PC-3 (cell line): ENCODE measurements around the gene EYS. TPM values are rescaled to one million over a fixed set of nuclear protein-coding genes. Genes with fewer than 3 reads are reported as not detected.

Experiments
- ATAC-seq: fragments of 200-7000 bp; cut with Tn5 transposase; 2 replicates; pipeline ENCODE4 v1.9.1; 2020; ENCODE audit warnings: mild to moderate bottlenecking, moderate library complexity
- BruUV-seq: library from RNA; stranded (reverse); fragments of 400-500 nt; replicated peaks from 2 replicates; lab custom pipeline; 2021; lab: Mats Ljungman, UMichigan
- CTCF ChIA-PET: fragments of 300-600 bp; sonication (Branson Sonifier 250); formaldehyde crosslinking; loops from one replicate; lab custom pipeline; 2022; ENCODE audit warnings: antibody characterized with exemption; lab: Charles Lee
- POLR2A ChIA-PET: fragments of 300-600 bp; sonication (Branson Sonifier 250); formaldehyde crosslinking; loops from one replicate; lab custom pipeline; 2022; ENCODE audit warnings: antibody characterized with exemption; ENCODE audit not compliant: unreplicated experiment; lab: Charles Lee
- DNase-seq: peaks from one replicate; pipeline ENCODE4 v3.0.0-alpha.2; 2015
- H2AFZ ChIP-seq: fragments of 300-600 bp; sonication (generic); 2 replicates; pipeline ENCODE4 v1.6.0; 2016; ENCODE audit warnings: antibody characterized with exemption, low read length
- H3F3A ChIP-seq: fragments of 300-600 bp; sonication (generic); one replicate; pipeline ENCODE4 v1.6.0; 2017; ENCODE audit warnings: antibody characterized with exemption, low read length, control low read depth, mild to moderate bottlenecking; ENCODE audit not compliant: unreplicated experiment
- H3K27ac ChIP-seq: fragments of 300-600 bp; sonication (generic); 2 replicates; pipeline ENCODE4 v1.5.1; 2016; ENCODE audit warnings: mild to moderate bottlenecking, low read length
- H3K27me3 ChIP-seq: fragments of 300-600 bp; sonication (generic); 2 replicates; pipeline ENCODE4 v1.6.1; 2016; ENCODE audit warnings: low read length, mixed read lengths
- H3K36me3 ChIP-seq: fragments of 300-600 bp; sonication (generic); 2 replicates; pipeline ENCODE4 v1.6.1; 2016; ENCODE audit warnings: low read depth, mixed run types, low read length, mixed read lengths
- H3K4me1 ChIP-seq: fragments of 300-600 bp; sonication (generic); 2 replicates; pipeline ENCODE4 v1.5.1; 2016; ENCODE audit warnings: low read length; ENCODE audit not compliant: insufficient read depth
- H3K4me2 ChIP-seq: fragments of 300-600 bp; sonication (generic); 2 replicates; pipeline ENCODE4 v1.6.0; 2016; ENCODE audit warnings: low read length
- H3K4me3 ChIP-seq: fragments of 300-600 bp; sonication (generic); 2 replicates; pipeline ENCODE4 v1.5.1; 2016; ENCODE audit warnings: mild to moderate bottlenecking, low read length, mixed read lengths
- H3K79me2 ChIP-seq: fragments of 300-600 bp; sonication (generic); 2 replicates; pipeline ENCODE4 v1.6.1; 2017; ENCODE audit warnings: low read length, mixed read lengths
- H3K9ac ChIP-seq: fragments of 300-600 bp; sonication (generic); 2 replicates; pipeline ENCODE4 v1.6.0; 2016; ENCODE audit warnings: mild to moderate bottlenecking, low read length
- H3K9me2 ChIP-seq: fragments of 300-600 bp; sonication (generic); replicated peaks from 2 replicates; pipeline ENCODE4 v1.6.1; 2016; ENCODE audit warnings: mixed run types, low read length, mixed read lengths
- H3K9me3 ChIP-seq: fragments of 300-600 bp; sonication (generic); 2 replicates; pipeline ENCODE4 v1.6.1; 2016; ENCODE audit warnings: low read length, mixed read lengths
- H4K20me1 ChIP-seq: fragments of 300-600 bp; sonication (generic); 2 replicates; pipeline ENCODE4 v1.6.1; 2016; ENCODE audit warnings: low read length, mixed read lengths
- CTCF ChIP-seq: fragments of 300-600 bp; sonication (generic); conservative IDR thresholded peaks from 2 replicates; pipeline ENCODE4 v1.5.1; 2017; ENCODE audit warnings: antibody characterized with exemption, low read depth, mild to moderate bottlenecking, low read length
- EZH2 ChIP-seq: fragments of 300-600 bp; sonication (generic); IDR thresholded peaks from one replicate; pipeline ENCODE4 v1.6.1; 2017; ENCODE audit warnings: antibody characterized with exemption, mild to moderate bottlenecking, low read length; ENCODE audit not compliant: unreplicated experiment
- EZH2phosphoT487 ChIP-seq: fragments of 300-600 bp; sonication (generic); IDR thresholded peaks from 2 replicates; pipeline ENCODE4 v1.6.1; 2018; ENCODE audit warnings: mild to moderate bottlenecking, antibody characterized with exemption, low read length, borderline replicate concordance
- intact Hi-C: fragments of 100-400 bp; cut with micrococcal nuclease; formaldehyde crosslinking; loops from 2 replicates; pipeline ENCODE4 v1.9.0; 2023
- total RNA-seq: library from RNA; depleted of rRNA; stranded (reverse); fragments of >200 nt; gene quantifications from 2 replicates; pipeline ENCODE4 v1.2.3, GENCODE V29; 2014

EYS gene
- total RNA-seq, 1 experiment from 2014 or later: 0.07 TPM

- intact Hi-C loops: no loop called here
- H3K27ac ChIP-seq: no peak overlapping the region
- BruUV-seq: no TSS peak
- DNase-seq (no peak), ATAC-seq (no peak)
- H2AFZ ChIP-seq: no peak overlapping the region
- H3K4me1 ChIP-seq: no peaks in the 10 kb centered on the region
- H4K20me1 ChIP-seq: no peaks in the 10 kb centered on the region
- H3K9me2 ChIP-seq: no peaks in the 10 kb centered on the region
- H3F3A ChIP-seq: no peaks in the 10 kb centered on the region
- H3K36me3 ChIP-seq: no peaks in the 10 kb centered on the region
- no peaks in the 10 kb centered on the region for H3K27me3 ChIP-seq
- no peak overlapping the region for H3K4me3 ChIP-seq
- ChIA-PET POLR2A (no interaction called here), CTCF (no interaction called here)
- H3K9ac ChIP-seq: no peak overlapping the region
- H3K9me3 ChIP-seq: no peaks in the 10 kb centered on the region
- no peak for TF ChIP-seq EZH2
- TF ChIP-seq EZH2phosphoT487: no peak
- no peak for TF ChIP-seq CTCF
- no peak overlapping the region for H3K4me2 ChIP-seq
- no peaks in the 10 kb centered on the region for H3K79me2 ChIP-seq
Measured at GRCh38 chr6:64497634-64498033, 1209.4 kb downstream of the EYS start.

- CTCF ChIA-PET: no interaction called here
- H3K79me2 ChIP-seq: no peaks in the 10 kb centered on the region
- H3K27ac ChIP-seq: no peak overlapping the region
- BruUV-seq: no TSS peak
- POLR2A ChIA-PET: no interaction called here
- no peak overlapping the region for H3K4me3 ChIP-seq
- H3K9me2 ChIP-seq: no peaks in the 10 kb centered on the region
- no peaks in the 10 kb centered on the region for H3F3A ChIP-seq
- H3K36me3 ChIP-seq: no peaks in the 10 kb centered on the region
- H3K27me3 ChIP-seq: no peaks in the 10 kb centered on the region
- intact Hi-C loops: no loop called here
- H2AFZ ChIP-seq: no peak overlapping the region
- H3K9me3 ChIP-seq: no peaks in the 10 kb centered on the region
- H3K4me1 ChIP-seq: no peaks in the 10 kb centered on the region
- TF ChIP-seq EZH2phosphoT487 (no peak), EZH2 (no peak), CTCF (no peak)
- no peak overlapping the region for H3K9ac ChIP-seq
- ATAC-seq: no peak
- H4K20me1 ChIP-seq: no peaks in the 10 kb centered on the region
- no peak for DNase-seq
- H3K4me2 ChIP-seq: no peak overlapping the region
Measured at GRCh38 chr6:64489763-64490162, 1217.3 kb downstream of the EYS start.

DNA sequence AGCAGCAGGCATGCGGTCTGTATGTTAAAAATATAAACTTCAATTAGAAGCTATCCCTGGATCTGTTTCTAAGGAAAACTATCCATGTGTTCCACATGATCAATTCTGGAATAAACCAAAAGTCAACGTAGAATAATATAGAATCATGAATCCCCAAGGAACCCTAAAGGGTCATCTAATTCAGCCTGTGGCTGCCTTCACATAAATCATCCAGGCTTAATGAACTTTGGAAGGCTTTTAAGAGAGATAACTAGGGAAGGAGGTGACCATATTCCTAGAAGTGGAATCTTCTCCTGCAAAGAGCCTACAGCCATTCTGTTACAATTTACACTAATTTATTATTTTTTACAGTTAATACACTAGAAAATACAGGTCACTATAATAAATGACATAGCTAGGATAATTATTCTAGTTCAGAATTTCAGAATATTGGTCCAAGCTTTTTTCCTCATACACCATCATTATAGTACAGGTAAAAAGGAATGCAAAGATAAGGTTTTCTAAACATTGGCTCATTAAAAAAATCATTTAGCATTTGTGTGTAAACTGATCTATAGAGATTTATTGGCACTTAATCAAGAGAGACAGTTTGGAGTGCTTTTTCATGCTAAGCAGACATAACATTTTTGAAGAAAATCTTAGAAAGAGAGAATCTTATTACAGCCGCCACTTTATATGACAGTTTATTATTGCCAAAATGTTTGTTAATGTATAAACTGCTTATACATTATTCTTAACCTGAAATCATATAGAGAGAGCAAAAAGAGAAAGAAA is 1220.3 kb downstream of the EYS start:
- no peak overlapping the region for H3K27ac ChIP-seq
- no peak overlapping the region for H3K4me3 ChIP-seq
- H3K9me2 ChIP-seq: no peaks in the 10 kb centered on the region
- BruUV-seq: no TSS peak
- CTCF ChIA-PET: no interaction called here
- no peak overlapping the region for H3K4me2 ChIP-seq
- no peak for TF ChIP-seq EZH2
- no peak for TF ChIP-seq EZH2phosphoT487
- no peak for TF ChIP-seq CTCF
- no peaks in the 10 kb centered on the region for H4K20me1 ChIP-seq
- no peak overlapping the region for H3K9ac ChIP-seq
- no peak overlapping the region for H2AFZ ChIP-seq
- ATAC-seq (no peak), DNase-seq (no peak)
- intact Hi-C loops: no loop called here
- no peaks in the 10 kb centered on the region for H3K36me3 ChIP-seq
- POLR2A ChIA-PET: no interaction called here
- no peaks in the 10 kb centered on the region for H3K27me3 ChIP-seq
- H3F3A ChIP-seq: no peaks in the 10 kb centered on the region
- H3K79me2 ChIP-seq: no peaks in the 10 kb centered on the region
- no peaks in the 10 kb centered on the region for H3K4me1 ChIP-seq
- H3K9me3 ChIP-seq: no peaks in the 10 kb centered on the region
